ENCODE measurements around the gene SDR42E2. TPM values are rescaled to one million over a fixed set of nuclear protein-coding genes. Genes with fewer than 3 reads are reported as not detected.

The SDR42E2 gene
- total RNA-seq, 1 experiment from 2014 or later, result 0.05 TPM

DNA sequence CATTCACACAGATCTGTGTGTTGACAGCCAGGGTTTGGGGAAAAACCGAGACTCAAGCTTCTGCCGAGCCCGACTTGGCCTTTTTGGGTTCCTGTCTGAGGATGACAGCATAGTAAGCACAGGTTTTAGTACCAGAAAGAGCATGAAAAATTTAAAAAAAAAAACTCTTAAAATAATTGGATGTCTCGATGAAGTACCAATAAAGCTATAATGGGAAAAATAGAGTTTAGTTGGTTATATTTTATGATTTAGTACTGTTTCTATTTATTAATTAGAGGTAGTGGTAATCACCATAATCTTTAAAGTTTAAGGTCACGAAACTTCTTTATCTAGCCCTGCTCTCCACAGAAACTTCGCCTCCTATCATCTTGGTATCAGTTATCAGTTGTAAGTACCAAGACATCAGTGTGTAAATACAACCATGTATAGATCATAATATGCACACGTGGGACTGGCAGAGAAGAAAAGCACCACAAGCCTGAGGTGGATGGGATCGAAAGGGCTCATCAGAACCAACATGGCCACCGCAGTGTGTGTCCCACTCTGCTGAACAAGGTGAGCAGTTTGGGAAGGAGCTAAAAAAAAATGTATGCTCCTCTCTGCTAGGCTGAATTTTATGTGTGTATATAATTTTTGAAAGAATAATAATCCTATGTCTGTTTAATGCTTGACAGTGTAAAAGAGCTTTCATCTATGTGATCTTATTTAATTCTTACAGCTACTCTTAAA, 29.4 kb downstream of the SDR42E2 start:
- DNase-seq (ENCODE audit: low read depth, low spot score) (no peak), ATAC-seq (no peak)
- ChIA-PET POLR2A (interaction anchor here (0.6 to 0.7 kb wide), 3 partner anchors 15 to 233 kb away, joined by 5 to 11 read pairs (median 5); no protein-coding TSS in a partner anchor), CTCF (interaction anchor here (0.6 to 1.2 kb wide), 3 partner anchors 61 to 180 kb away, joined by 3 to 11 read pairs (median 3); no protein-coding TSS in a partner anchor)
- Histone ChIP-seq H3K27ac (ENCODE audit: low read length) (peak overlapping the region; percentile 72), H3K27me3 (ENCODE audit: control insufficient read depth, insufficient read depth, low read length) (no peaks in the 10 kb centered on the region), H3K36me3 (ENCODE audit: control insufficient read depth, insufficient read depth, low read length) (no peaks in the 10 kb centered on the region), H3K4me3 (ENCODE audit: low read depth in 2 of 2, low read length in 2 of 2) (peak overlapping the region; percentile 58 to 77), H3K4me1 (ENCODE audit: control insufficient read depth, insufficient read depth, low read length) (peaks cover 26% of the 10 kb centered on the region), H3K9me3 (ENCODE audit: control insufficient read depth, insufficient read depth, low read depth, low read length) (no peaks in the 10 kb centered on the region)
- TSS peak; percentile 94 for BruUV-seq (replicated peaks)
- in situ Hi-C loops (cut with HindIII; ENCODE audit: low pct_unique_long_range_greater_than_20kb, low sequenced_read_pairs), result loop anchor here (25.0 kb wide), 1 partner anchor 104 kb away; the partner anchor contains the start of gene VWA3A
- intact Hi-C loops (cut with micrococcal nuclease; ENCODE audit: unreplicated experiment), result no loop called here
- TF ChIP-seq, protein P1, sequence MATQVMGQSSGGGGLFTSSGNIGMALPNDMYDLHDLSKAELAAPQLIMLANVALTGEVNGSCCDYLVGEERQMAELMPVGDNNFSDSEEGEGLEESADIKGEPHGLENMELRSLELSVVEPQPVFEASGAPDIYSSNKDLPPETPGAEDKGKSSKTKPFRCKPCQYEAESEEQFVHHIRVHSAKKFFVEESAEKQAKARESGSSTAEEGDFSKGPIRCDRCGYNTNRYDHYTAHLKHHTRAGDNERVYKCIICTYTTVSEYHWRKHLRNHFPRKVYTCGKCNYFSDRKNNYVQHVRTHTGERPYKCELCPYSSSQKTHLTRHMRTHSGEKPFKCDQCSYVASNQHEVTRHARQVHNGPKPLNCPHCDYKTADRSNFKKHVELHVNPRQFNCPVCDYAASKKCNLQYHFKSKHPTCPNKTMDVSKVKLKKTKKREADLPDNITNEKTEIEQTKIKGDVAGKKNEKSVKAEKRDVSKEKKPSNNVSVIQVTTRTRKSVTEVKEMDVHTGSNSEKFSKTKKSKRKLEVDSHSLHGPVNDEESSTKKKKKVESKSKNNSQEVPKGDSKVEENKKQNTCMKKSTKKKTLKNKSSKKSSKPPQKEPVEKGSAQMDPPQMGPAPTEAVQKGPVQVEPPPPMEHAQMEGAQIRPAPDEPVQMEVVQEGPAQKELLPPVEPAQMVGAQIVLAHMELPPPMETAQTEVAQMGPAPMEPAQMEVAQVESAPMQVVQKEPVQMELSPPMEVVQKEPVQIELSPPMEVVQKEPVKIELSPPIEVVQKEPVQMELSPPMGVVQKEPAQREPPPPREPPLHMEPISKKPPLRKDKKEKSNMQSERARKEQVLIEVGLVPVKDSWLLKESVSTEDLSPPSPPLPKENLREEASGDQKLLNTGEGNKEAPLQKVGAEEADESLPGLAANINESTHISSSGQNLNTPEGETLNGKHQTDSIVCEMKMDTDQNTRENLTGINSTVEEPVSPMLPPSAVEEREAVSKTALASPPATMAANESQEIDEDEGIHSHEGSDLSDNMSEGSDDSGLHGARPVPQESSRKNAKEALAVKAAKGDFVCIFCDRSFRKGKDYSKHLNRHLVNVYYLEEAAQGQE (IDR thresholded peaks at IDR 0.05; ENCODE audit: insufficient read depth in 1 of 2, low read depth in 2 of 2, low read length in 1 of 2), result no peak
- TF ChIP-seq TCF7L2 (IDR thresholded peaks at IDR 0.05; ENCODE audit: low read depth, low read length) (no peak), SIN3A (IDR thresholded peaks at IDR 0.05; ENCODE audit: borderline replicate concordance, insufficient read depth, low read depth, low read length) (no peak), POLR2AphosphoS5 (IDR thresholded peaks at IDR 0.05; ENCODE audit: low read depth, low read length) (no peak)
- TF ChIP-seq, protein P2, sequence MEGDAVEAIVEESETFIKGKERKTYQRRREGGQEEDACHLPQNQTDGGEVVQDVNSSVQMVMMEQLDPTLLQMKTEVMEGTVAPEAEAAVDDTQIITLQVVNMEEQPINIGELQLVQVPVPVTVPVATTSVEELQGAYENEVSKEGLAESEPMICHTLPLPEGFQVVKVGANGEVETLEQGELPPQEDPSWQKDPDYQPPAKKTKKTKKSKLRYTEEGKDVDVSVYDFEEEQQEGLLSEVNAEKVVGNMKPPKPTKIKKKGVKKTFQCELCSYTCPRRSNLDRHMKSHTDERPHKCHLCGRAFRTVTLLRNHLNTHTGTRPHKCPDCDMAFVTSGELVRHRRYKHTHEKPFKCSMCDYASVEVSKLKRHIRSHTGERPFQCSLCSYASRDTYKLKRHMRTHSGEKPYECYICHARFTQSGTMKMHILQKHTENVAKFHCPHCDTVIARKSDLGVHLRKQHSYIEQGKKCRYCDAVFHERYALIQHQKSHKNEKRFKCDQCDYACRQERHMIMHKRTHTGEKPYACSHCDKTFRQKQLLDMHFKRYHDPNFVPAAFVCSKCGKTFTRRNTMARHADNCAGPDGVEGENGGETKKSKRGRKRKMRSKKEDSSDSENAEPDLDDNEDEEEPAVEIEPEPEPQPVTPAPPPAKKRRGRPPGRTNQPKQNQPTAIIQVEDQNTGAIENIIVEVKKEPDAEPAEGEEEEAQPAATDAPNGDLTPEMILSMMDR (IDR thresholded peaks at IDR 0.05), result no peak

GRCh38 chr16:22192261-22193062, 30.2 kb downstream of the SDR42E2 start:
- CTCF ChIA-PET, result no interaction called here
- Histone ChIP-seq H3K27ac (ENCODE audit: low read length) (peak overlapping the region; percentile 72), H3K27me3 (ENCODE audit: control insufficient read depth, insufficient read depth, low read length) (no peaks in the 10 kb centered on the region), H3K36me3 (ENCODE audit: control insufficient read depth, insufficient read depth, low read length) (no peaks in the 10 kb centered on the region), H3K4me1 (ENCODE audit: control insufficient read depth, insufficient read depth, low read length) (peaks cover 26% of the 10 kb centered on the region), H3K4me3 (ENCODE audit: low read depth in 2 of 2, low read length in 2 of 2) (peak overlapping the region; percentile 58 to 77), H3K9me3 (ENCODE audit: control insufficient read depth, insufficient read depth, low read depth, low read length) (no peaks in the 10 kb centered on the region)
- in situ Hi-C loops (cut with HindIII; ENCODE audit: low pct_unique_long_range_greater_than_20kb, low sequenced_read_pairs), result loop anchor here (25.0 kb wide), 1 partner anchor 105 kb away; the partner anchor contains the start of gene VWA3A
- no TSS peak for BruUV-seq (replicated peaks)
- ATAC-seq (no peak), DNase-seq (ENCODE audit: low read depth, low spot score) (no peak)
- 0 out of 2 replicates have a peak, but pooled peaks have one; percentile 18 for TF ChIP-seq TCF7L2 (IDR thresholded peaks at IDR 0.05; ENCODE audit: low read depth, low read length)
- TF ChIP-seq, protein P2 (IDR thresholded peaks at IDR 0.05), result no peak
- intact Hi-C loops (cut with micrococcal nuclease; ENCODE audit: unreplicated experiment), result no loop called here
- POLR2A ChIA-PET, result interaction anchor here (0.6 kb wide), 1 partner anchor 48 kb away, joined by 14 read pairs; no protein-coding TSS in a partner anchor
